Fibroblast of lung (primary cell): ENCODE results near the gene SRA1. TPM values are rescaled to one million over a fixed set of nuclear protein-coding genes. Genes with fewer than 3 reads are reported as not detected.
"Not testable (repeated sequence)": the region's sequence is repeated elsewhere in the genome, so short reads cannot be mapped to it uniquely, and the experiment has no call there.

Experiments
- DNase-seq, 2 donors: peaks; one replicate each; pipeline versions ENCODE4 v3.0.0 to v3.0.0-alpha.2; 2010; ENCODE audit warnings: low read depth in 2 of 2
- H2AFZ ChIP-seq: 2 replicates; pipeline ENCODE4 v1.5.1; 2012; ENCODE audit warnings: low read length, control low read depth, inconsistent platforms
- H3K27ac ChIP-seq: 2 replicates; pipeline ENCODE4 v1.5.1; 2011; ENCODE audit warnings: low read length, control low read depth; ENCODE audit not compliant: insufficient read depth
- H3K27me3 ChIP-seq: 2 replicates; pipeline ENCODE4 v1.5.1; 2011; ENCODE audit warnings: mild to moderate bottlenecking, low read length; ENCODE audit not compliant: control insufficient read depth, insufficient read depth
- H3K36me3 ChIP-seq: 2 replicates; pipeline ENCODE4 v1.5.1; 2011; ENCODE audit warnings: low read length; ENCODE audit not compliant: control insufficient read depth, insufficient read depth
- H3K4me1 ChIP-seq: 2 replicates; pipeline ENCODE4 v1.5.1; 2011; ENCODE audit warnings: low read length; ENCODE audit not compliant: control insufficient read depth, insufficient read depth; ENCODE audit errors: extremely low read depth
- H3K4me2 ChIP-seq: 2 replicates; pipeline ENCODE4 v1.5.1; 2011; ENCODE audit warnings: low read length, control low read depth; ENCODE audit not compliant: insufficient read depth; ENCODE audit errors: extremely low read depth
- H3K4me3 ChIP-seq, 4 experiments: fragments of 200-600 bp in 1 of 4; sonication (generic) in 1 of 4; replicated peaks in 1 of 4; 2 replicates each; pipeline ENCODE4 v1.5.1; 2011 to 2016; ENCODE audit warnings: low read length in 4 of 4, low read depth in 3 of 4, mild to moderate bottlenecking in 3 of 4, control low read depth in 2 of 4, inconsistent platforms in 1 of 4, mixed read lengths in 1 of 4; ENCODE audit not compliant: insufficient read depth in 1 of 4; ENCODE audit errors: control extremely low read depth in 1 of 4
- H3K79me2 ChIP-seq: 2 replicates; pipeline ENCODE4 v1.5.1; 2012; ENCODE audit warnings: mild to moderate bottlenecking, low read length, inconsistent platforms; ENCODE audit not compliant: control insufficient read depth, insufficient read depth
- H3K9ac ChIP-seq: 2 replicates; pipeline ENCODE4 v1.5.1; 2011; ENCODE audit warnings: mild to moderate bottlenecking, low read length, control low read depth; ENCODE audit not compliant: insufficient read depth
- H3K9me3 ChIP-seq: 2 replicates; pipeline ENCODE4 v1.5.1; 2012; ENCODE audit warnings: low read depth, low read length; ENCODE audit not compliant: control insufficient read depth, insufficient read depth
- H4K20me1 ChIP-seq: 2 replicates; pipeline ENCODE4 v1.5.1; 2011; ENCODE audit warnings: low read length; ENCODE audit not compliant: control insufficient read depth, insufficient read depth; ENCODE audit errors: extremely low read depth
- EZH2 ChIP-seq: IDR thresholded peaks from 2 replicates; pipeline ENCODE4 v1.5.1; 2012; ENCODE audit warnings: low read length, control low read depth, mild to moderate bottlenecking; ENCODE audit errors: missing control alignments
- polyA plus RNA-seq, 2 donors: library from polyadenylated mRNA; depleted of rRNA in 1 of 2; stranded (reverse) in 1 of 2; unstranded in 1 of 2; fragments of >200 nt; gene quantifications; 2 replicates each; pipeline ENCODE4 v1.2.1, GENCODE V29; 2011 to 2012; ENCODE audit warnings: missing spikeins in 1 of 2
- total RNA-seq: library from RNA; depleted of rRNA; stranded (reverse); fragments of >200 nt; gene quantifications from 2 replicates; pipeline ENCODE4 v1.2.1, GENCODE V29; 2014
- TF ChIP-seq, protein P1 (sequence below), 2 donors: IDR thresholded peaks in 1 of 2; conservative IDR thresholded peaks in 1 of 2; 1 replicate in 1 of 2; 2 replicates in 1 of 2; pipeline ENCODE4 v1.5.1; 2011 to 2012; ENCODE audit warnings: low read length in 2 of 2, control low read depth in 1 of 2, inconsistent platforms in 1 of 2, low read depth in 1 of 2, mild to moderate bottlenecking in 1 of 2

SRA1 gene
- total and polyA plus RNA-seq, 2 donors (not counting 1 experiment from before 2014, with no cell fraction given) = 39.1 to 55.5 TPM

DNA sequence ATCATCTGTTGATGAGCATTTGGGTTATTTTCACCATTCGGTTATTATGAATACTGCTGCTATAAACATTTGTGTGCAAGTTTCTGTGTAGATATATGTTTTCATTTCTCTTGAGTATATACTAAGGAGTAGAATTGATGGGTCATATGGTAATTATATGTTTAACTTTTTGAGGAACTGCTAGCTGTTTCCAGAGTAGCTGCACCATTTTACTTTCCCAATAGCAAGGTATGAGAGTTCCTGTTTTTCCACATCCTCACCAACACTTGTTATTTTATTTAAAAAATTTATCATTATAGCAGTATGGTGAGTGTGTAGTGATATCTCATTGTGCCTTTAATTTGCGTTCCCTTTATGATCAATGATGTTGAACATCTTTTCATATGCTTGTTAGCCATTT lies 46.5 kb upstream of the SRA1 start:
- TF ChIP-seq, protein P1, sequence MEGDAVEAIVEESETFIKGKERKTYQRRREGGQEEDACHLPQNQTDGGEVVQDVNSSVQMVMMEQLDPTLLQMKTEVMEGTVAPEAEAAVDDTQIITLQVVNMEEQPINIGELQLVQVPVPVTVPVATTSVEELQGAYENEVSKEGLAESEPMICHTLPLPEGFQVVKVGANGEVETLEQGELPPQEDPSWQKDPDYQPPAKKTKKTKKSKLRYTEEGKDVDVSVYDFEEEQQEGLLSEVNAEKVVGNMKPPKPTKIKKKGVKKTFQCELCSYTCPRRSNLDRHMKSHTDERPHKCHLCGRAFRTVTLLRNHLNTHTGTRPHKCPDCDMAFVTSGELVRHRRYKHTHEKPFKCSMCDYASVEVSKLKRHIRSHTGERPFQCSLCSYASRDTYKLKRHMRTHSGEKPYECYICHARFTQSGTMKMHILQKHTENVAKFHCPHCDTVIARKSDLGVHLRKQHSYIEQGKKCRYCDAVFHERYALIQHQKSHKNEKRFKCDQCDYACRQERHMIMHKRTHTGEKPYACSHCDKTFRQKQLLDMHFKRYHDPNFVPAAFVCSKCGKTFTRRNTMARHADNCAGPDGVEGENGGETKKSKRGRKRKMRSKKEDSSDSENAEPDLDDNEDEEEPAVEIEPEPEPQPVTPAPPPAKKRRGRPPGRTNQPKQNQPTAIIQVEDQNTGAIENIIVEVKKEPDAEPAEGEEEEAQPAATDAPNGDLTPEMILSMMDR (conservative IDR thresholded peaks at IDR 0.05 in 1 of 2, IDR thresholded peaks at IDR 0.05 in 1 of 2; ENCODE audit: low read depth in 1 of 2, low read length in 2 of 2) = no peak
- no peak for TF ChIP-seq EZH2
- no peaks in the 10 kb centered on the region for H3K4me1 ChIP-seq
- no peak overlapping the region for H3K4me2 ChIP-seq
- H3K79me2 ChIP-seq = no peaks in the 10 kb centered on the region
- no peaks in the 10 kb centered on the region for H4K20me1 ChIP-seq
- H3K4me3 ChIP-seq = no peak overlapping the region
- H3K27ac ChIP-seq = no peak overlapping the region
- H3K9ac ChIP-seq = no peak overlapping the region
- H2AFZ ChIP-seq = no peak overlapping the region
- no peak for DNase-seq
- no peaks in the 10 kb centered on the region for H3K36me3 ChIP-seq
- no peaks in the 10 kb centered on the region for H3K9me3 ChIP-seq
- no peaks in the 10 kb centered on the region for H3K27me3 ChIP-seq

DNA sequence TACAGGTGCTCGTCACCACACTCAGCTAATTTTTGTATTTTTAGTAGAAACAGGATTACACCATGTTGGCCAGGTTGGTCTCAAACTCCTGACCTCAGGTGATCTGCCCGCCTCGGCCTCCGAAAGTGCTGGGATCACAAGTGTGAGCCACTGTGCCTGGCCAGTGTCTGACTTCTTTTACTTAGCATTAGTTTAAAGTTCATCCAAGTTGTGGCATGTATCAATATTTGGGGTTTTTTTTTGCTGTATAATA lies 46.1 kb upstream of the SRA1 start:
- not testable (repeated sequence) for H3K36me3 ChIP-seq, H2AFZ ChIP-seq, H3K27me3 ChIP-seq, H3K4me2 ChIP-seq, DNase-seq, H3K27ac ChIP-seq, H3K9ac ChIP-seq, H3K9me3 ChIP-seq, H3K4me3 ChIP-seq, H4K20me1 ChIP-seq, H3K79me2 ChIP-seq, H3K4me1 ChIP-seq

DNA sequence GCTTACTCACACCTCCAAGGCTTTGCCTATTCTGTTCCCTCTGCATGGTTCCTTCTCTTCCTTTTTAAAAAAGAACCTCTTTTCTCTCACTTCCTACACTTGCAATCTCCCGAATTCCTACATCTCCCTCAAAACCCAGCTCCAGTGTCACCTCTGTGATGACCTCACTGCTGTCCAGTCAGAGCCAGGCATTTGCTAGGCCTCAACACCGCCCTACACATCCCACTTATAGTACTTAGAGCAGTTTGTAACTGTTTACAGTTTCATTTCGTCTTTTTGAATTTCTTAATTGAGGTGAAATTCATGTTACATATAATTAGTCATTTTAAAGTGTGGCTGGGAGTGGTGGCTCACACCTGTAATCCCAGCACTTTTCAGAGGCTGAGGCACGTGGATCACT lies 44.9 kb upstream of the SRA1 start:
- Histone ChIP-seq H3K4me1 (no peaks in the 10 kb centered on the region), H3K27me3 (no peaks in the 10 kb centered on the region), H3K9ac (no peak overlapping the region), H3K9me3 (no peaks in the 10 kb centered on the region), H3K4me3 (no peak overlapping the region), H3K4me2 (no peak overlapping the region), H4K20me1 (no peaks in the 10 kb centered on the region), H2AFZ (no peak overlapping the region), H3K36me3 (no peaks in the 10 kb centered on the region), H3K79me2 (no peaks in the 10 kb centered on the region), H3K27ac (no peak overlapping the region)
- no peak for DNase-seq
- TF ChIP-seq, protein P1 (conservative IDR thresholded peaks at IDR 0.05 in 1 of 2, IDR thresholded peaks at IDR 0.05 in 1 of 2; ENCODE audit: low read depth in 1 of 2, low read length in 2 of 2) = no peak
- TF ChIP-seq EZH2 = no peak

DNA sequence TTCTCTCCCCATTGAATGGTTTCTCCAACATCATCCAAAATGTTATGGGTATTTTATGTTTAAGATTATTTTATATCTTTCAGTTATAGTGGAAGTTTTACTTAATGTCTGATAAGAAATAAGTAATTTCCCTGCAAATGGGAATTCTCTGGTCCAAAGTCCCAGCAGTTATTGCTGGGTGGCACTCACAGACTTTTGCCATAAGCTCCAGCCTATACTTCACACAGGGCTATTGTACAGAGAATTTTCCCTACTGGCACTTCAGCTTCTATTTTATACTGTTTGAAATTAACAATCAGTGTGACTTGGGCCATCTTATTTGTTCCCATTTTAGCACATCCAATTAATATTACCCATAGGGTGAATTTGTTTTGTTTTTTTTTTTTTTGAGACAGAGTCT lies 42.8 kb upstream of the SRA1 start:
- Histone ChIP-seq H3K4me2 (no peak overlapping the region), H3K9me3 (no peaks in the 10 kb centered on the region), H4K20me1 (no peaks in the 10 kb centered on the region), H3K9ac (no peak overlapping the region), H3K27me3 (peaks cover 2% of the 10 kb centered on the region), H3K27ac (no peak overlapping the region), H3K36me3 (no peaks in the 10 kb centered on the region), H3K4me3 (no peak overlapping the region), H3K79me2 (no peaks in the 10 kb centered on the region), H3K4me1 (no peaks in the 10 kb centered on the region), H2AFZ (no peak overlapping the region)
- no peak for DNase-seq
- TF ChIP-seq EZH2 = no peak
- TF ChIP-seq, protein P1 (conservative IDR thresholded peaks at IDR 0.05 in 1 of 2, IDR thresholded peaks at IDR 0.05 in 1 of 2; ENCODE audit: low read depth in 1 of 2, low read length in 2 of 2) = no peak
